PC-9 (cell line): ENCODE results near the gene ERC2. TPM values are rescaled to one million over a fixed set of nuclear protein-coding genes. Genes with fewer than 3 reads are reported as not detected.

ENCODE experiments used
- BruUV-seq: library from RNA; stranded (reverse); fragments of 400-500 nt; replicated peaks from 2 replicates; lab custom pipeline; 2021; lab: Mats Ljungman, UMichigan
- CTCF ChIA-PET: fragments of 300-600 bp; sonication (Branson Sonifier 250); formaldehyde crosslinking; loops from one replicate; lab custom pipeline; 2022; ENCODE audit warnings: antibody characterized with exemption; lab: Charles Lee
- POLR2A ChIA-PET: fragments of 300-600 bp; sonication (Branson Sonifier 250); formaldehyde crosslinking; loops from one replicate; lab custom pipeline; 2022; ENCODE audit warnings: antibody characterized with exemption; ENCODE audit not compliant: unreplicated experiment; lab: Charles Lee
- DNase-seq, 2 experiments: peaks; one replicate each; pipeline versions ENCODE4 v3.0.0 to v3.0.0-alpha.2; 2015 to 2022; ENCODE audit warnings: mixed read lengths in 1 of 2
- H2AFZ ChIP-seq: fragments of 200-600 bp; sonication (generic); 2 replicates; pipeline ENCODE4 v1.8.1; 2017; ENCODE audit warnings: antibody characterized with exemption
- H3F3A ChIP-seq: fragments of 200-600 bp; sonication (generic); 2 replicates; pipeline ENCODE4 v1.8.1; 2017; ENCODE audit warnings: antibody characterized with exemption, mild to moderate bottlenecking, low read depth; ENCODE audit not compliant: insufficient read depth
- H3K27ac ChIP-seq: fragments of 200-600 bp; sonication (generic); 2 replicates; pipeline ENCODE4 v1.6.1; 2016; ENCODE audit warnings: mixed run types
- H3K27me3 ChIP-seq: fragments of 200-600 bp; sonication (generic); 2 replicates; pipeline ENCODE4 v1.6.1; 2016; ENCODE audit warnings: low read depth, mixed run types; ENCODE audit not compliant: insufficient read depth
- H3K36me3 ChIP-seq: fragments of 200-600 bp; sonication (generic); 2 replicates; pipeline ENCODE4 v1.6.1; 2016; ENCODE audit warnings: low read depth, mixed run types
- H3K4me1 ChIP-seq: fragments of 200-600 bp; sonication (generic); replicated peaks from 2 replicates; pipeline ENCODE4 v1.6.1; 2016; ENCODE audit warnings: mixed run types; ENCODE audit not compliant: insufficient read depth
- H3K4me2 ChIP-seq: fragments of 200-600 bp; sonication (generic); 2 replicates; pipeline ENCODE4 v1.6.1; 2017; ENCODE audit warnings: mixed run types
- H3K4me3 ChIP-seq: fragments of 200-600 bp; sonication (generic); 2 replicates; pipeline ENCODE4 v1.6.1; 2016; ENCODE audit warnings: mixed run types
- H3K79me2 ChIP-seq: fragments of 200-600 bp; sonication (generic); 2 replicates; pipeline ENCODE4 v1.6.1; 2017; ENCODE audit warnings: low read depth, mixed run types
- H3K9me2 ChIP-seq: fragments of 200-600 bp; sonication (generic); 2 replicates; pipeline ENCODE4 v1.8.1; 2017; ENCODE audit warnings: mild to moderate bottlenecking; ENCODE audit not compliant: insufficient read depth
- H3K9me3 ChIP-seq: fragments of 200-600 bp; sonication (generic); 2 replicates; pipeline ENCODE4 v1.8.1; 2016; ENCODE audit warnings: low read depth; ENCODE audit not compliant: insufficient read depth
- H4K20me1 ChIP-seq: fragments of 200-600 bp; sonication (generic); 2 replicates; pipeline ENCODE4 v1.8.1; 2017; ENCODE audit not compliant: insufficient read depth
- EZH2 ChIP-seq: fragments of 200-600 bp; sonication (generic); IDR thresholded peaks from 2 replicates; pipeline ENCODE4 v1.8.0; 2017; ENCODE audit warnings: antibody characterized with exemption, low read depth
- intact Hi-C: fragments of 100-400 bp; cut with micrococcal nuclease; formaldehyde crosslinking; loops from one replicate; pipeline ENCODE4 v1.10.0; 2022; ENCODE audit not compliant: unreplicated experiment
- total RNA-seq: library from RNA; stranded (reverse); gene quantifications from 2 replicates; pipeline ENCODE4 v1.2.3, GENCODE V29; 2021
- TF ChIP-seq, protein P1 (sequence below): fragments of 200-600 bp; sonication (generic); conservative IDR thresholded peaks from 2 replicates; pipeline ENCODE4 v1.6.1; 2017; ENCODE audit warnings: mixed run types, antibody characterized with exemption, mild to moderate bottlenecking, moderate library complexity

The ERC2 gene
- total RNA-seq, 1 experiment from 2014 or later = 1.4 TPM

DNA sequence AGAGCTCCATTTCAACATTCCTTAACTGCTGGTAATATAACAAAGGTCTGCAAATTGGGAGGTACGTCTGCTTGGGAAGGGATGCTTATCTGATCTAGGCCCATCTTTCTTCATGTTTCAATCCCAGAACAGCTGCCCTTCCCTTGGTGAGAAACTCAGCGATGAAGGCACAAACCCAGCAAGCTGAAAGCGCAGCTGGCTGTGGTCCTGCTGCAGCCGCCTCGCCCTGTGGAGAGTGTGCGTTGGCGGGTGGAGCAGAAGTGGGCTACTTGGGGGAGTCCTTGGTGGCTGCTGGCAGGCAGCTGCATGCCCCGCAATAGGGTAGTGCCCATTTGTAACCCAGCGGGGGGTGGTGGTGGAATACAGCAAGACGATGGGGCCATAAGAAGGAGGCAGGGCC lies 820.6 kb downstream of the ERC2 start:
- BruUV-seq = no TSS peak
- intact Hi-C loops = no loop called here
- Histone ChIP-seq H3K27ac (no peak overlapping the region), H3K4me3 (no peak overlapping the region), H3K9me2 (no peaks in the 10 kb centered on the region), H3K36me3 (no peaks in the 10 kb centered on the region), H4K20me1 (no peaks in the 10 kb centered on the region), H3F3A (no peaks in the 10 kb centered on the region), H3K4me1 (no peaks in the 10 kb centered on the region), H2AFZ (no peak overlapping the region), H3K9me3 (no peaks in the 10 kb centered on the region), H3K4me2 (no peak overlapping the region), H3K79me2 (no peaks in the 10 kb centered on the region), H3K27me3 (no peaks in the 10 kb centered on the region)
- ChIA-PET POLR2A (no interaction called here), CTCF (no interaction called here)
- DNase-seq = no peak
- no peak for TF ChIP-seq EZH2
- TF ChIP-seq, protein P1, sequence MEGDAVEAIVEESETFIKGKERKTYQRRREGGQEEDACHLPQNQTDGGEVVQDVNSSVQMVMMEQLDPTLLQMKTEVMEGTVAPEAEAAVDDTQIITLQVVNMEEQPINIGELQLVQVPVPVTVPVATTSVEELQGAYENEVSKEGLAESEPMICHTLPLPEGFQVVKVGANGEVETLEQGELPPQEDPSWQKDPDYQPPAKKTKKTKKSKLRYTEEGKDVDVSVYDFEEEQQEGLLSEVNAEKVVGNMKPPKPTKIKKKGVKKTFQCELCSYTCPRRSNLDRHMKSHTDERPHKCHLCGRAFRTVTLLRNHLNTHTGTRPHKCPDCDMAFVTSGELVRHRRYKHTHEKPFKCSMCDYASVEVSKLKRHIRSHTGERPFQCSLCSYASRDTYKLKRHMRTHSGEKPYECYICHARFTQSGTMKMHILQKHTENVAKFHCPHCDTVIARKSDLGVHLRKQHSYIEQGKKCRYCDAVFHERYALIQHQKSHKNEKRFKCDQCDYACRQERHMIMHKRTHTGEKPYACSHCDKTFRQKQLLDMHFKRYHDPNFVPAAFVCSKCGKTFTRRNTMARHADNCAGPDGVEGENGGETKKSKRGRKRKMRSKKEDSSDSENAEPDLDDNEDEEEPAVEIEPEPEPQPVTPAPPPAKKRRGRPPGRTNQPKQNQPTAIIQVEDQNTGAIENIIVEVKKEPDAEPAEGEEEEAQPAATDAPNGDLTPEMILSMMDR = no peak

DNA sequence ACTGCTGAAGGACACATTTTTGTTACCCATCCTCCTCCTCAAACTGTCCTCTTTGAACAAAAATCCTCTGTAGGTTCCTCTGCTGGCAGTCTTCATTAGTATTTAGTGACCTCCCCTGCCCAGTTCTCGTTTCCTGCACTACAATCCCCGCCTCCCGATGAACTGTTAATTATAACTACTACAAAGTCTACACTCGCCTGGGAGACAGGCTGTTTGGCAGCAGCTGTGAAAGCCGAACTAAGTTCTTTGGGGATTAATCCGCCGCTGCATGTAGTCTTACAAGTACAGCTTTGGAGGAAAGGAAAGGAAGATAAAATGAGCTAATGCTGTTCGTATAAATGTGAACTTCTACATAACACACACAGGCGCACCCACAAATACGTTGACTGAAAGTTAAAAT lies 821.2 kb downstream of the ERC2 start:
- no peak for TF ChIP-seq EZH2
- TF ChIP-seq, protein P1 = no peak
- POLR2A ChIA-PET = no interaction called here

DNA sequence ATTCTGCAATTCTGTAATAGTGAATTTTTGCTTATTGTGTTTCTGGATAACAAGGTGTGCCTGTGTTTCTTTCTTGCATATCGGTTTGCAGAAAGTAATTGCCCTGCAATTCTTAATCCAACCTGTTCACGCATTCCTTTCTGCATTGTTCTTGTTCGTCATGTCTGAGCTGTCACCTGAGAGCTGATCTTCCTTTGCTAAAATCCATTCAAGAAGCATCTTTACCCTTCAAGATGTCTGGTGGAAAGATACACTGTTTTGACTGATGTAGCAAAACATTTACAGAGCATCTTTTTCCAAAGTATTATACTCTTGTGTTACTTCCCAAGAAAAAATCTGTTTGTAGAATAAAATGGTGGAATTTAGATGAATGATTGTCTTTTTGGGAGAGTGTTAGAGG lies 822.1 kb downstream of the ERC2 start:
- Histone ChIP-seq H3F3A (no peaks in the 10 kb centered on the region), H2AFZ (no peak overlapping the region), H3K27me3 (no peaks in the 10 kb centered on the region), H3K9me2 (no peaks in the 10 kb centered on the region), H3K36me3 (no peaks in the 10 kb centered on the region), H4K20me1 (no peaks in the 10 kb centered on the region), H3K27ac (no peak overlapping the region), H3K4me3 (no peak overlapping the region), H3K4me2 (no peak overlapping the region), H3K4me1 (peaks cover 9% of the 10 kb centered on the region), H3K79me2 (no peaks in the 10 kb centered on the region), H3K9me3 (no peaks in the 10 kb centered on the region)
- TF ChIP-seq EZH2 = no peak
- TF ChIP-seq, protein P1 = no peak
- ChIA-PET CTCF (no interaction called here), POLR2A (no interaction called here)
- intact Hi-C loops = no loop called here
- DNase-seq = no peak
- BruUV-seq = no TSS peak

More for the DNA sequence above, 821.2 kb downstream of the ERC2 start:
- Histone ChIP-seq H2AFZ (no peak overlapping the region), H3K4me3 (no peak overlapping the region), H3F3A (no peaks in the 10 kb centered on the region), H3K9me3 (no peaks in the 10 kb centered on the region), H3K9me2 (no peaks in the 10 kb centered on the region), H3K27ac (no peak overlapping the region), H3K79me2 (no peaks in the 10 kb centered on the region), H3K4me1 (peaks cover 3% of the 10 kb centered on the region; the same call in 1 of the 2 replicates), H3K27me3 (no peaks in the 10 kb centered on the region), H4K20me1 (no peaks in the 10 kb centered on the region), H3K4me2 (no peak overlapping the region), H3K36me3 (no peaks in the 10 kb centered on the region)
- DNase-seq = no peak
- intact Hi-C loops = no loop called here
- no TSS peak for BruUV-seq
- CTCF ChIA-PET = no interaction called here
